Activated CD4-positive, alpha-beta memory T cell treated with anti-CD3 and anti-CD28 coated beads, Interleukin-2, amount 10 ng/mL, durations not matched to agents 7 days and 5 days (primary cell): ENCODE results near the gene MED31. TPM values are rescaled to one million over a fixed set of nuclear protein-coding genes. Genes with fewer than 3 reads are reported as not detected.
"Not testable (repeated sequence)": the region's sequence is repeated elsewhere in the genome, so short reads cannot be mapped to it uniquely, and the experiment has no call there.

Source experiments
- CTCF ChIA-PET: fragments of 350-600 bp; sonication (Branson Sonifier 250); formaldehyde crosslinking; loops from one replicate; lab custom pipeline; 2021; ENCODE audit warnings: antibody characterized with exemption, inconsistent platforms; lab: Charles Lee
- POLR2A ChIA-PET: fragments of 350-600 bp; sonication (Branson Sonifier 250); formaldehyde crosslinking; loops from one replicate; lab custom pipeline; 2021; ENCODE audit warnings: antibody characterized with exemption; lab: Charles Lee
- DNase-seq: peaks from one replicate; pipeline ENCODE4 v3.0.0-alpha.2; 2020
- H3K27ac Mint-ChIP-seq: one replicate; pipeline ENCODE4 v1.8.0; 2021; ENCODE audit warnings: mild to moderate bottlenecking, mixed read lengths
- H3K27me3 Mint-ChIP-seq: one replicate; pipeline ENCODE4 v1.8.0; 2021; ENCODE audit warnings: mixed read lengths
- H3K36me3 Mint-ChIP-seq: one replicate; pipeline ENCODE4 v1.8.0; 2021; ENCODE audit warnings: low read depth, mixed read lengths
- H3K4me1 Mint-ChIP-seq: one replicate; pipeline ENCODE4 v1.8.0; 2021; ENCODE audit warnings: mixed read lengths
- H3K4me3 Mint-ChIP-seq: one replicate; pipeline ENCODE4 v1.8.0; 2021; ENCODE audit warnings: mild to moderate bottlenecking, mixed read lengths
- H3K9me3 Mint-ChIP-seq: one replicate; pipeline ENCODE4 v1.8.0; 2021; ENCODE audit warnings: mixed read lengths
- total RNA-seq, 2 experiments: library from RNA; stranded (reverse); gene quantifications; one replicate each; pipeline ENCODE4 v1.2.3, GENCODE V29; 2021

MED31 gene
- 10 to 100 TPM; 26.0 to 26.3 TPM for total RNA-seq

DNA sequence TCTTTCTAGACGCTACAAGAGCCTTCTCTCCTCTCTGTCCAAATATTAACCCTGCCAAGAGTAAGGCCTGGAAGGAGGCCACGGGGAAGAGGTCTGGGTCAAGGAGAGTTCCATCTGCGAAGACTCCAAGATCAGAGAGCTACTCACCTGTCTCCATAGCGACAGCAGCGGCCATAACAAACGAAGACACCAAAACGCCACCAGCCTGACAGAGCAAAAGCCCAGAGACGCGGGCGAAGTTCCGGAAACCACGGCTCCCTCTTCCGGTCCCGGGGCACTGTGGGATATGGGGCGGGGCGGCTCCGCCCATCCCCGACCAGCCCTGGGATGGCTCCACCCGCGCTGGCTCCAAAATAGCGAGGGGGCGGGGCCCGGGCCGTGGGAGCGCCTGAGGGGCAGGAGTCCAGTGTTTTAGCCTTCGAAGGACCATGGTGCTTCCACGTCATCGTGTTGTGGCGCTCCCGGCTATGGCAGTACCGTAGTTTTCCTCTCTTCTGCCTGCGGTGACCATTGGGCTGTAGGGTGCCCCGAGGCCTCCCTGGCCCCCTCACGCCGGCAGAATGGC, at the start of gene MED31, which contains the start of gene C17orf100:
TSS of gene MED31 (minus strand) at position 252 of the 565 bp plus-strand sequence. CDS start at position 175, 77 bp downstream.
TSS of gene C17orf100 (plus strand) at position 409 of the 565 bp plus-strand sequence. CDS start at position 561, 152 bp downstream.
- Mint-ChIP-seq H3K4me1 (peaks cover 65% of the 10 kb centered on the region), H3K36me3 (peaks cover 42% of the 10 kb centered on the region), H3K4me3 (peak within 1 kb of the TSS; percentile 91), H3K9me3 (no peaks in the 10 kb centered on the region), H3K27me3 (no peaks in the 10 kb centered on the region), H3K27ac (peak within 1 kb of the TSS; percentile 95)
- ChIA-PET POLR2A (interaction anchor here (1.2 to 4.5 kb wide), 3 partner anchors 10 to 363 kb away, joined by 3 to 71 read pairs (median 5); partner anchors contain the start of genes KIAA0753 and TXNDC17), CTCF (interaction anchor here (0.8 to 2.4 kb wide), 5 partner anchors 10 to 353 kb away, joined by 3 to 17 read pairs (median 3); partner anchors contain the start of genes KIAA0753 and TXNDC17)
- DNase-seq, result peak; percentile 96

DNA sequence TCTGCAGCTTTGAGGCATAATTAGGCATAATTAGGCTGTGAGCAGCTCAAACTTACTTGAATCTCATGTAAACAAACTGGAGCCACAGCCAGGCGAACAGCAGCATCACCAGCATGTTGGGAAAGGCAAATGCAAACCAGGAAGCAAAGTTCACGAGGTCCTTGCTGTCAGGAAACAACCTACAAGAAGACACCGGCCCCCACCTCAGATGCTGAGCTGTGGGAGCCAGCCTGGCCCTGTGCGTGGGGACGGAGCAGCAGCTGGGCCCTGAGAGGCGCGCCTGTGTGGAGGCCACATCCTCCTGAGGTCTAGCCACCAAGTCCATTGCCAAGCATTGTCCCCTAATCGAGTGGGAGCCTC, 49.5 kb upstream of the MED31 start:
- ChIA-PET POLR2A (no interaction called here), CTCF (interaction anchor here (1.6 kb wide), 1 partner anchor 15 kb away, joined by 3 read pairs; no protein-coding TSS in a partner anchor)
- no peaks in the 10 kb centered on the region for H3K27me3 Mint-ChIP-seq
- H3K4me3 Mint-ChIP-seq, result no peak overlapping the region
- no peak overlapping the region for H3K27ac Mint-ChIP-seq
- DNase-seq, result no peak
- no peaks in the 10 kb centered on the region for H3K36me3 Mint-ChIP-seq
- no peaks in the 10 kb centered on the region for H3K9me3 Mint-ChIP-seq
- H3K4me1 Mint-ChIP-seq, result no peaks in the 10 kb centered on the region

- no peaks in the 10 kb centered on the region for H3K9me3 Mint-ChIP-seq
- no peak overlapping the region for H3K27ac Mint-ChIP-seq
- H3K4me3 Mint-ChIP-seq, result no peak overlapping the region
- POLR2A ChIA-PET, result interaction anchor here (0.9 kb wide), 1 partner anchor 256 kb away, joined by 3 read pairs; the partner anchor contains the start of gene PIMREG
- CTCF ChIA-PET, result interaction anchor here (0.6 kb wide), 1 partner anchor 1683 kb away, joined by 3 read pairs; no protein-coding TSS in a partner anchor
- no peaks in the 10 kb centered on the region for H3K36me3 Mint-ChIP-seq
- no peaks in the 10 kb centered on the region for H3K27me3 Mint-ChIP-seq
- H3K4me1 Mint-ChIP-seq, result no peaks in the 10 kb centered on the region
- DNase-seq, result no peak
Measured at GRCh38 chr17:6699997-6700947, 48.9 kb upstream of the MED31 start.

GRCh38 chr17:6698004-6698403, 46.6 kb upstream of the MED31 start:
- ChIA-PET POLR2A (no interaction called here), CTCF (no interaction called here)
- Mint-ChIP-seq H3K4me1 (no peaks in the 10 kb centered on the region), H3K27ac (no peak overlapping the region), H3K9me3 (no peaks in the 10 kb centered on the region), H3K27me3 (peaks cover 9% of the 10 kb centered on the region), H3K36me3 (no peaks in the 10 kb centered on the region), H3K4me3 (no peak overlapping the region)
- no peak for DNase-seq

GRCh38 chr17:6696906-6697305, 45.5 kb upstream of the MED31 start:
- no peak for DNase-seq
- POLR2A ChIA-PET, result no interaction called here
- H3K9me3 Mint-ChIP-seq, result no peaks in the 10 kb centered on the region
- H3K27me3 Mint-ChIP-seq, result peaks cover 12% of the 10 kb centered on the region
- no peaks in the 10 kb centered on the region for H3K36me3 Mint-ChIP-seq
- H3K27ac Mint-ChIP-seq, result no peak overlapping the region
- H3K4me1 Mint-ChIP-seq, result no peaks in the 10 kb centered on the region
- CTCF ChIA-PET, result no interaction called here
- no peak overlapping the region for H3K4me3 Mint-ChIP-seq

- Mint-ChIP-seq H3K4me3 (no peak overlapping the region), H3K9me3 (no peaks in the 10 kb centered on the region), H3K36me3 (no peaks in the 10 kb centered on the region), H3K4me1 (no peaks in the 10 kb centered on the region), H3K27ac (no peak overlapping the region), H3K27me3 (peaks cover 21% of the 10 kb centered on the region)
- DNase-seq, result no peak
- POLR2A ChIA-PET, result no interaction called here
- CTCF ChIA-PET, result no interaction called here
Measured at GRCh38 chr17:6695565-6695964, 44.2 kb upstream of the MED31 start.

- CTCF ChIA-PET, result no interaction called here
- Mint-ChIP-seq H3K27ac (no peak overlapping the region), H3K9me3 (no peaks in the 10 kb centered on the region), H3K36me3 (no peaks in the 10 kb centered on the region), H3K27me3 (peaks cover 23% of the 10 kb centered on the region), H3K4me1 (no peaks in the 10 kb centered on the region), H3K4me3 (no peak overlapping the region)
- POLR2A ChIA-PET, result no interaction called here
- DNase-seq, result no peak
Measured at GRCh38 chr17:6695051-6695450, 43.6 kb upstream of the MED31 start.

DNA sequence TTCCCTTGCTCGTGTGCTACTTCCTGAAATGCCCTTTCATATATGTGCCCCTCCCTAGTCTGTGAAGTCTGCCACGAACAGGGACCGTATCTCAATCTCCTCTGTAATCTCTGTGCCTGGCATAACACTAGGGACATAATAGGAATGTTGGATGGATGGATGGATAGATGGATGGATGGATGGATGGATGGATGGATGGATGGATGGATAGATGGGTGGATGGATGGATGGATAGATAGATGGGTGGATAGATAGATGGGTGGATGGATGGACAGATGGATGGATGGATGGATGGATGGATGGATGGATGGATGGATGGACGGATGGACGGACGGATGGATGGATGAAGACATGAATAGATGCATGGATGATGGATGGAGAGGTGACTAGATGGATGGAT, 40.6 kb upstream of the MED31 start:
- CTCF ChIA-PET, H3K4me1 Mint-ChIP-seq: not testable (repeated sequence)
- peaks cover 37% of the 10 kb centered on the region for H3K27me3 Mint-ChIP-seq

DNA sequence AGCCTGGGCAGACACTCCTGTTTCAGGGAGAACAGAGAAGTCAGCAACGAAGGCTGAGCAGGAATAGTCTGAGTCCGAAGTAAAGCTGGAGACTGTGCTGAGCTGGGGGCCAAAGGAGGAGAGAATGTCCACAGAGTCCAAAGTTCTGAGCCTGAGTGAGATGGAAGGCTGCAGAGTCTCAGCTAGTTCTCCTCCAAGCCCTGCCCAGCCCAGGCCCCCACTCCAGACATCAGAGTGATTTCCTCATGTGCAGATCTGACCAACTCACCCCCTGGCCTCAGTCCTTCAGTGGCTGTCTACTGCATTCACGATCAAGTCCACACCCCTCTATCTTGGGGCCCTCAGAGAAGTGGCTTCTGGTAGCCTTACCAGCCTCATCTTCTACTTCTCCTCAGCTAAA, 40.1 kb upstream of the MED31 start:
- CTCF ChIA-PET, result no interaction called here
- Mint-ChIP-seq H3K4me3 (no peak overlapping the region), H3K27ac (no peak overlapping the region), H3K4me1 (no peaks in the 10 kb centered on the region), H3K27me3 (peaks cover 37% of the 10 kb centered on the region), H3K36me3 (no peaks in the 10 kb centered on the region), H3K9me3 (no peaks in the 10 kb centered on the region)
- no peak for DNase-seq
- POLR2A ChIA-PET, result no interaction called here

More for the DNA sequence above, 40.6 kb upstream of the MED31 start:
- POLR2A ChIA-PET, H3K4me3 Mint-ChIP-seq, H3K36me3 Mint-ChIP-seq, H3K27ac Mint-ChIP-seq, DNase-seq, H3K9me3 Mint-ChIP-seq: not testable (repeated sequence)

GRCh38 chr17:6690641-6691040, 39.2 kb upstream of the MED31 start:
- Mint-ChIP-seq H3K27ac (no peak overlapping the region), H3K9me3 (no peaks in the 10 kb centered on the region), H3K36me3 (no peaks in the 10 kb centered on the region), H3K4me1 (no peaks in the 10 kb centered on the region), H3K4me3 (no peak overlapping the region), H3K27me3 (peaks cover 39% of the 10 kb centered on the region)
- ChIA-PET POLR2A (no interaction called here), CTCF (no interaction called here)
- no peak for DNase-seq

- H3K36me3 Mint-ChIP-seq, result no peaks in the 10 kb centered on the region
- H3K27me3 Mint-ChIP-seq, result peaks cover 33% of the 10 kb centered on the region
- no peak overlapping the region for H3K27ac Mint-ChIP-seq
- ChIA-PET POLR2A (no interaction called here), CTCF (no interaction called here)
- no peak overlapping the region for H3K4me3 Mint-ChIP-seq
- DNase-seq, result no peak
- H3K9me3 Mint-ChIP-seq, result no peaks in the 10 kb centered on the region
- H3K4me1 Mint-ChIP-seq, result no peaks in the 10 kb centered on the region
Measured at GRCh38 chr17:6688944-6689343, 37.5 kb upstream of the MED31 start.

DNA sequence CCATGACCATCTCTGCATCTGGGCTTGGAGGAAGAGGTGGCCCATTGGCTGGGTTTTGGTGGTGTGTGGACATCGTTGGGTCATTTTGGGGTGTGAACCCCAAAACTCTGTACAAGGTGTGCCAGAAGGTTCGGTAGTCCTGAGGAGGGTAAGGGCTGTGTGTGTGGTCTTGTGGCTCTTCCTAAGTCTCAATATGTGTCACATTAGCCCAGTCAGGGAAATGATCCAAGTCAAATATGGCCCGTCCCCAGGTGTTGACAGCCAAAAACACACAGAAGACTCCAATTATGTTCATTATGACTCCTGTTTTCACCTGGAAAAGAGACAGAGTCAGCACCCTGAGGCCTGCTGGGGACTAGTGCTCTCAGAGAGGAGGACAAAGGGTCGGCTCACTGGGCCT, 34.6 kb upstream of the MED31 start:
- DNase-seq, result no peak
- CTCF ChIA-PET, result no interaction called here
- Mint-ChIP-seq H3K9me3 (no peaks in the 10 kb centered on the region), H3K4me1 (no peaks in the 10 kb centered on the region), H3K4me3 (no peak overlapping the region), H3K36me3 (no peaks in the 10 kb centered on the region), H3K27ac (no peak overlapping the region), H3K27me3 (peaks cover 33% of the 10 kb centered on the region)
- POLR2A ChIA-PET, result interaction anchor here (0.6 kb wide), 1 partner anchor 1206 kb away, joined by 3 read pairs; no protein-coding TSS in a partner anchor
